HG02571 (cell line): Measurements from ENCODE around the gene KRTAP10-7.
"Not testable (repeated sequence)": the region's sequence is repeated elsewhere in the genome, so short reads cannot be mapped to it uniquely, and the experiment has no call there.

Experiments
- ATAC-seq: cut with Tn5 transposase; IDR thresholded peaks from one replicate; pipeline ENCODE4 v1.9.1; 2021; ENCODE audit warnings: mild to moderate bottlenecking, moderate library complexity; ENCODE audit not compliant: unreplicated experiment

The KRTAP10-7 gene, protein sequence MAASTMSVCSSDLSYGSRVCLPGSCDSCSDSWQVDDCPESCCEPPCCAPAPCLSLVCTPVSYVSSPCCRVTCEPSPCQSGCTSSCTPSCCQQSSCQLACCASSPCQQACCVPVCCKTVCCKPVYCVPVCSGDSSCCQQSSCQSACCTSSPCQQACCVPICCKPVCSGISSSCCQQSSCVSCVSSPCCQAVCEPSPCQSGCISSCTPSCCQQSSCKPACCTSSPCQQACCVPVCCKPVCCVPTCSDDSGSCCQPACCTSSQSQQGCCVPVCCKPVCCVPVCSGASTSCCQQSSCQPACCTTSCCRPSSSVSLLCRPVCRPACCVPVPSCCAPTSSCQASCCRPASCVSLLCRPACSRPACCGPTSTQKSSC

DNA sequence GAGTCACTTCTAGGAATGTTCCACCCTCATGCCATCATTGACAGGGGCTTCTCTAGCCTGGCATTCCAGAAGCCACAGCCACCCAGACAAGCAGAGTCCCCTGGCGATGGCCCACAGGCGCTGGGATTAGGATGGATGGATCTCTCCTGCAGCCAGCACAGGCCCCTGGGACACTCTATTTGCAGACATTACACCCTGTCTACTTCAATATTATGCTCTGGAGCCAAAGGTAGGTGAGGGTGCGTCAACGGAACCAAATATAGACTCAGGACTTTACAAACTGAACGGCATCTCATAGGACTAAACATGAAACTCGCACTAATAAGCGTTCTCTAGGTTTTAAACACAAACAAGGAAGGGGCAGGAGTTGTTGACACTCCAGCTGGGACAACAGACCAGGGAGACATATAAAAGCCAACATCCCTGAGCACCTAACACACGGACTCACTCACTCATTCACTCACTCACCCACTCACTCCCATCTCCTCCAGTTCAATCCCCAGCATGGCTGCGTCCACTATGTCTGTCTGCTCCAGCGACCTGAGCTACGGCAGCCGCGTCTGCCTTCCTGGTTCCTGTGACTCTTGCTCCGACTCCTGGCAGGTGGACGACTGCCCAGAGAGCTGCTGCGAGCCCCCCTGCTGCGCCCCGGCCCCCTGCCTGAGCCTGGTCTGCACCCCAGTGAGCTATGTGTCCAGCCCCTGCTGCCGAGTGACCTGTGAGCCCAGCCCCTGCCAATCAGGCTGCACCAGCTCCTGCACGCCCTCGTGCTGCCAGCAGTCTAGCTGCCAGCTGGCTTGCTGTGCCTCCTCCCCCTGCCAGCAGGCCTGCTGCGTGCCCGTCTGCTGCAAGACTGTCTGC is at the start of gene KRTAP10-7:
KRTAP10-7 (plus strand) TSS at position 480 of the 861 bp plus-strand sequence; CDS start at position 505, 25 bp downstream.
- not testable (repeated sequence) for ATAC-seq

DNA sequence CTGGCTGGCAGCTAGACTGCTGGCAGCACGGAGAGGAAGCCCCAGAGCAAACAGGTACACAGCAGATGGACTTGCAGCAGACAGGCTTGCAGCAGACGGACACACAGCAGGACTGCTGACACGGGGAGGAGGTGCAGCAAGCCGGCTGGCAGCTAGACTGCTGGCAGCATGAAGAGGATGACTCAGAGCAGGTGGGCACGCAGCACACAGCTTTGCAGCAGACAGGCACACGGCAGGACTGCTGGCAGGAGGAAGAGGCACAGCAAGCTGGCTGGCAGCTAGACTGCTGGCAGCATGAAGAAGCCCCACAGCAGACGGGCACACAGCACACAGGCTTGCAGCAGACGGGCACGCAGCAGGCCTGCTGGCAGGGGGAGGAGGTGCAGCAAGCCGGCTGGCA is 49.6 kb upstream of the KRTAP10-7 start:
- ATAC-seq = no peak

DNA sequence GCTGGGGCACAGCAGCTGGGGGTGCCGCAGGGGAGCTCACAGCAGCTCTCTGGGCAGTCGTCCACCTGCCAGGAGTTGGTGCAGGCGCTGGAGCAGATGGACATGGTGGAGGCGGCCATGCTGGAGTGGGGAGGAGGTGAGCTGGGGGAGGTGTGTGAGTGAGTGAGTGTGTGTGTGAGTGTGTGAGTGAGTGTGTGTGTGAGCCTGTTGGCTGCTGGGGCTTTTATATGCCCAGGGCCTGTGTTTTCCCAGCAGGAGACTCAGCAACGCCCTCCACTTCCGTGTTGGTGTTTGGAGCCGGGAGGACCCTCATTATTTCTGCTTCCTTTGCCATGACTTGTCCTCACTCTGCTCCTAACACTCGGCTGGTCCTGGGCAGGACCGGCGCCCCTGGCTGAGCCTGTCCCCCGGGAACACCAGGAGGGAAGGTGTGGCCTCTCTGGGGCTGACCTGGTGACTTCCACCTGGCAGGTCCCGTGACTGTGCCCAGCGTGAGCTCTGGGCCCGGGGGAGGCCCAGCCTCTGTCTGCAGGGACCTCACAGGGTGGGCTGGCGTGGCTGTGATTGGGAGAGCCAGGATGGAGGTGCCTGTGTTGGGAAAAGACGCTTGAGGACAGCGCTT is 48.9 kb upstream of the KRTAP10-7 start, which contains the start of gene KRTAP10-2:
KRTAP10-2 (minus strand) TSS at position 166 of the 622 bp plus-strand sequence; CDS start at position 119, 47 bp downstream.
- no peak for ATAC-seq

DNA sequence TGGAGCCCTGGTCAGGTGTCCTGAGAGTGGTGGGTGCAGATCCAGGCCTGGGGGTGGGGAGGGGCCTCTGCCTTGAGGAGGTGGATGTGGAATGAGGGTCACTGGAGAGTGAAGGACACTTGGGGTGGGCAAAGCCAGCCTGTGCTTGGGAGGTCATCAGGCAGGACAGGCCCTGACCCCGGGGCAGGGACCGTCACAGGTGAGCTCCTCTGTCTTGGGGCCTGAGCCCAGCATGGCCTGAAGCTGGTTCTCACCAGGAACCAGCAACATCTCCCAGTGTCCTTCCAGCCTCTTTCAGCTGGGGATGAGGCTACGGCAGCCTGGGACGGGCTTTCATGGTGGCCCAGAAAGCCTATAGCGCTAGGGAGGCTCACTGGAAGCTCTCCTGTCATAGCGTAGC is 48.3 kb upstream of the KRTAP10-7 start:
- no peak for ATAC-seq

DNA sequence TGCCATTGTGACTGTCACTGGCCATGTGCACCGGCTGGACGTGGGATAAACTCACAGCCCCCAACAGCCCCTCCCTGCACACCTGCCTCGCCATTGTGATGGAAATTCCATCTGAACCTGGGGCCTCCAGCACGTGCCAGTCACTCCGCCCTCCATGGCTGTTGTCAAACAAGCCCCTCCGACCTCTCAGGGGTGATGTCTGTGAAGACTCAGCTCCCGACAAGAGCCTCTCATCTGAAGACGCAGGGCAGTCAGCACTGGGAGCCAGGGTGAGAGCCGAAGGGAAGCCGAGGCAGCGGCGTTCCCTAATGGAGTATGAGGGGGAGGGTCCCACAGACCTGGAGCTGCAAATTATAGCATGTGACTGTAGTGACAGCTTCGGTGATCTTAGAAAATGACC is 47.7 kb upstream of the KRTAP10-7 start:
- no peak for ATAC-seq

DNA sequence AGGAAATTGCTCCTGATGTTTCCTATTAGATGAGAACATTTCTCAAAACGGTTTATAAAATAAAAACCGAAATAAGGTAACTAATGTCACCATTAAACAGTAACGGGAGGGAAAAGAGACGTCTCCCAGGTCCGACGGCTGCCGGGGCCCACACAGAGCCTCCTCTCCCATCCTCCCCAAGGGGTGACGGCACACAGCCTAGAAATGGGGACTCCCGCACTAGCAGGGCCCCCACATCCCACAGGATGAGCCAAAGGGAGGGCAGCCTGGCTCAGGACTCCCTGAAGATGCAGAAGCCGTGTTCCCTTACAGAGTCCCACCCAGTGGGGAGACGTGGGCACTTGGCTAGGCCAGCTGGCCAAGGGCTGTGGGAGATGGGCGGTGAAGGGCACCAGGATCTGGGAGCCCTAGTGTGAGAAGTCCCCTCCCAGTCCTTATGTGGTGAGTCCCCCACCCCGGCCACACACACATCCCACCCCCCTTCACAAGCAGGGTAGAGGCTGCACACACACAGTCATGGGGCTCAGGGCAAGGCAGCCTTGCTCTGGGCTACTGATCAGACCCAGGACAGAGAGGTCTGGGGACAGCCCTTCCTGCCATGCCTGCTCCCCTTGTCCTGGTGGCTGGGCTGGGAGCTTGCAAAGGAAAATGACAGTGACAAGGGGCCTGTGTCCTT is 45.1 kb upstream of the KRTAP10-7 start:
- ATAC-seq = no peak

DNA sequence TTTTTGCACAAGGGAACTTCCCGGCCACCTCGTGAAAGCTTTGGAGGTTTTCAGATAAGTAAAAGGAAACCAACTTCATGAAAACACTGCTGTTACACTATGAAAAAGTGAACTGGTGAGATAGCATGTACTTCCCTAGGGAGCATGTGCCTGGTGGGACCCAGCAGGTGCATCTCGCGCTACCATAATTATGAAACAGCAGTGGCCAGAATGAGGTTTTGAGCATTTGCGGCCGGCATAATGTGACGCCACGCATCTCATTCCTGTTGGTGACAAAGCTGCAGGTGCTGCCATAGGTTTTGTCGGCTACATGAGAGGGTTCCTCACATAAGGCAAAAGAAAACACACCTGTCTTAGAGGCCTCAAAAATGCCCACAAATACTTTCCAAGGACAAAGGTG is 43.5 kb upstream of the KRTAP10-7 start:
- ATAC-seq = no peak

DNA sequence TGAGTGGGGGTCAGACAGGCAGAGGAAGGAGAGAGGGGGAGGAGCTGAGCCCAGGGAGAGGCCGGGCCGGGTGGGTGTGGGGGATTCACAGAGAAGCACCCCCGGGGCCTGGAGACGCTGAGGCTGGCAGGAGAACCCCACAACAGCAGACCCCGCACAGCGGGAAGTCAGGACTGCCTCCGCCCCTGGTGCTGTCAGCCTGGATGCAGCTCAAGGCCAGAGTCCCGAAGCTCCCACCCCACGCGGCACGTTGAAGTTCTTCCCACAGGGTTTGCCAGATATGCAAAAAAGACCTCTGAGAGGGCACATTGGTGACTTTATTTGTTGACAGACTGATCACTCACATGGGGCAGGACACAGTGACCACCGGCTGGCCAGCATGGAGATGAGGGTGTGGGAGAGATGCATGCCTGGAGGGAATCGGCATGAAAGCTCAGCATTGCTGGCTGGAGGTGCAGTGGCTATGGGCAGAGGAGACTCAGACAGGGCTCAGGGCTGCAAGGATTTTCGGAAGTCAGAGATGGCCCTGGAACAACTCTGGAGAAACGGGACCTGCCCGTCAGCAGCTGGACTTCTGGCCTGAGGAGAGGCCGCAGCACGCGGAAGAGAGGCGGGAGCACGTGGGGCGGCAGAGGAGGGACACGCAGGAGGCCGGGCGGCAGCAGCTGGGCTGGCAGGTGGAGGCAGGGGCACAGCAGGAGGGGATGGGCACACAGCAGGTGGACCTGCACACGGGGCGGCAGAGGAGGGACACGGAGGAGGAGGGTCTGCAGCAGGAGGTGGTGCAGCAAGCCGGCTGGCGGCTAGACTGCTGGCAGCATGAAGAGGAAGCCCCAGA is 42.7 kb upstream of the KRTAP10-7 start:
- no peak for ATAC-seq

DNA sequence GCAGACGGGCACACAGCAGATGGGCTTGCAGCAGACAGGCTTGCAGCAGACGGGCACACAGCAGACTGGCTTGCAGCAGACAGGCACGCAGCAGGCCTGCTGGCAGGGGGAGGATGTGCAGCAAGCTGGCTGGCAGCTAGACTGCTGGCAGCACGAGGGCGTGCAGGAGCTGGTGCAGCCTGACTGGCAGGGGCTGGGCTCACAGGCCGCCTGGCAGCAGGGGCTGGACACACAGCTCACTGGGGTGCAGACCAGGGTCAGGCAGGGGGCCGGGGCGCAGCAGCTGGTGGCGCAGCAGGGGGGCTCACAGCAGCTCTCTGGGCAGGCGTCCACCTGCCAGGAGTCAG is 42.1 kb upstream of the KRTAP10-7 start:
- not testable (repeated sequence) for ATAC-seq

DNA sequence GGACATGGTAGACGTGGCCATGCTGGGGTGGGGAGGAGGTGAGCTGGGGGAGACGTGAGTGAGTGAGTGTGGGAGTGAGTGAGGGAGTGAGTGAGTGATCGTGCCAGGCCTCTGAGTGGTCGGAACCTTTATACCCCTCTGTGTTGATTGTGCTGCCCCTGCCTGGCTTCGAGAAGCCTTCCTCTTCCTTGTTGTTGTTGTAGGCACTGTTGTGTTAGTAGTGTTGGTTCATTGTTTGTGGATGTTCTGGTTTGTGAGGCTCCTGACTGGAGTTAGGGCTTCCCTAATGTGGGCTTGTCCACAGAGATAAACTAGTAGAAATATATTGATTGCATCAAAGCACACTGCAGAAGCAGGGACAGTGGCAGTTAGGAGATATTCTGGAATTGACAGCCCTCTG is 41.7 kb upstream of the KRTAP10-7 start, which contains the start of gene KRTAP10-3:
KRTAP10-3 (minus strand) TSS at position 101 of the 400 bp plus-strand sequence; CDS start at position 21, 80 bp downstream.
- no peak for ATAC-seq

DNA sequence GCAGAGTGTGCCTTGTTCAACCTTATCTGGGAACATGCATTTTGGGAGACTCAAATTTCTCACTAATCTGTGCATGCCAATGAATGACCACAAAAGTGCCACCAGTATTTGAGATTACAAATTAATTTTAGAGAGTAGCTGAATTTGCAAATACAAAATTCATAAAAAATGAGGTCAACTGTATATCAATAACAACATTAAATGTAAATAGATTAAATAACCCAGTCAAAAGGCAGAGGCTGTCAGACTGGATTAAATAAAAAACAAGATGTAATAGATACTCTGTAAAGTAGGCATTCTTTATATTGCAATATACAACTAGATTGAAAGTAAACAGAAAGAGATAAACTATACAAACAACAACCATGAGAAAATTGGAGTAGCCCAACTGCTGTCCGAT is 36.3 kb upstream of the KRTAP10-7 start:
- no peak for ATAC-seq

DNA sequence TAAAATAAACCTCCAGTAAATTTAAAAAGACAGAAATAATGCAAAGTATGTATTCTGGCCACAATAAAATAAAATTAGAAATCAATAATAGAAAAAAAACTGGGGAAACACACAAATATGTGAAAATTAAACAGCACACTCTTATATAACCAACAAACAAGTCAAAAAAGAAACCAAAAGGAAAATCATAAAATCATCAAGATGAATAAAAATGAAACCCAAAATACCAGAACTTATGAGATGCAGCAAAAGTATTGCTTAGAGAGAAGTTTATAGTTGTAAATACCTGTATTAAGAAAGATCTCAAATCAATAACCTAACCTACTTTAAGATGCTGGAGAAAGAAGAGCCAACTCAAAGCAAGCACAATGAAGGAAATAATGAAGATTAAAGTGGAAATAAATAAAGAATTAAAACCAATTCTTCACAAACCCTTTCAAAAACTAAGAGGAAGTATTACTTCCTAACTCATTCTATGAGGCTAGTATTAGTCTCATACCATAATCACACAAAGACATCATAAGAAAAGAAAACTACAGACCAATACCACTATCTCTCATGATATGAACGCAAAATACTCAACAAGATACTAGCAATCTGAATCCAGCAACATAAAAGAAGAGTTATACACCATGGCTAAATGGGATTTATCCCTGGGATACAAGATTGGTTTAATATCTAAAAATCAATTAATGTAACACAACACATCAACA is 35.4 kb upstream of the KRTAP10-7 start:
- no peak for ATAC-seq

DNA sequence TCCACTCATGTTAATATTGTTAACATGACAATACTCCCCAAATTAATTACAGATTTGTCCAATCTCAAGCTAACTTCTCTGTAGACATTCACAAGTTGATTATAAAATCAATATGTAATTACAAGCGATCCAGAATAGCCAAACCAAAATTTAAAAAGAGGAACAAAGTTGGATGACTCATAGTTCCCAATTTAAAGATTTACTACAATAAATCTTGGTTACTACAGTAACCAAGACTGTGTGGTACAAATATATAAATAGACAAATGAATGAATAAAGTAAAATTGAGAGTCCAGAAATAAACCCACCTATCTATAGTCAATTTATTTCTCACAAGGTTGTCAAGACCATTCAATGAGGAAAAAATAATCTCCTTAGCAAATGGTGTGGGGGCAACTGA is 34.0 kb upstream of the KRTAP10-7 start:
- no peak for ATAC-seq

DNA sequence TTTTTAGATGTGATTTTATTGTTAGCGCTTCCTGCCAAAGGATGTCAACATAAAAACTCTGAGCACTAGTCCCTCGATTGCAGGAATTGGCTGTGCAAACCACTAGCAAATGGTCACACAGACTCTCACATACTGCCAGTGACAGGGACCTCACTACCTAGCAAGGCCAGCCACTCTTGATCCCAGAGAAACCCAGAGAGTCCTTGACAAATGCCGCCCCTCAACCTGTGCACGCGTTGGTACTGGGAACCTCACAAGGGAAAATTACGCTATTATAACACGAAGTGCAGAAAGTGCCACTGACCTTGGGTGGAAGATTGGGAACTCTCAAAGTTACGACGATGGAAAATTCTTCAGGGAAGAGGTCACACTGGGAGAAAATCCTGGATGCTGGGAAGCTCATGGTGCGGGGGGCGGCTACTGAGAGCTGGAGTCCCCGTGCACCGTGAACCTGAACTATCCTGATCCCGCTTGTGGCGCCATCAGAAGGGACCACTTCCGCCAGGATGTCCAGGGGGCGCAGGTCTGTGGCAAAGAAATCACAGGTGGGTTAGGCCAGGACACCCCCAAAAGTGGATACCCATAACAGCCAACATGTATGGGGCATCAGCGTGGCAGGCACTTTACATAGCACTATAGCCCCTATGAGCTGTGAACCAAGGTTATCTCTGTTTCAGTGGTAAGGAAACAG is 32.8 kb upstream of the KRTAP10-7 start:
- ATAC-seq = no peak

DNA sequence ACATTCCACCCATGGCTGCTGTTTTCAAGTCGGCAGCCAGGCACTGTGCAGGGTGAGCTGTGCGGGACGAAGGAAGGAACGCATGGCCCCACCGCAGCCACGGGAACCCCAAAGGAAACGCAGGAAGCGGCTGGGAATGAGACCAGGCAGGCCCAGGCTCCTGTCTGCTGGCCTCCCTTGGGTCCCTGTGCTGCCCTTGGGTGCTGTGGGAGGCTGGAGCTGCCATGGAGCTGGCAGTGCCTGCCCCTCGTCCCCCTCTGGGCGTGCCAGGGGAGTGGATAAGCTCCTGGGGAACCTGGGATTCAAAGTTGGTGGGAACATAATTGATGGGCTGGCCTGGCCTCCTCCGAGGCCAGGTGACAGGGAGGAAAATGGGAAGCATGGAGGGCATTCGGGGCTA is 32.1 kb upstream of the KRTAP10-7 start:
- ATAC-seq = no peak

DNA sequence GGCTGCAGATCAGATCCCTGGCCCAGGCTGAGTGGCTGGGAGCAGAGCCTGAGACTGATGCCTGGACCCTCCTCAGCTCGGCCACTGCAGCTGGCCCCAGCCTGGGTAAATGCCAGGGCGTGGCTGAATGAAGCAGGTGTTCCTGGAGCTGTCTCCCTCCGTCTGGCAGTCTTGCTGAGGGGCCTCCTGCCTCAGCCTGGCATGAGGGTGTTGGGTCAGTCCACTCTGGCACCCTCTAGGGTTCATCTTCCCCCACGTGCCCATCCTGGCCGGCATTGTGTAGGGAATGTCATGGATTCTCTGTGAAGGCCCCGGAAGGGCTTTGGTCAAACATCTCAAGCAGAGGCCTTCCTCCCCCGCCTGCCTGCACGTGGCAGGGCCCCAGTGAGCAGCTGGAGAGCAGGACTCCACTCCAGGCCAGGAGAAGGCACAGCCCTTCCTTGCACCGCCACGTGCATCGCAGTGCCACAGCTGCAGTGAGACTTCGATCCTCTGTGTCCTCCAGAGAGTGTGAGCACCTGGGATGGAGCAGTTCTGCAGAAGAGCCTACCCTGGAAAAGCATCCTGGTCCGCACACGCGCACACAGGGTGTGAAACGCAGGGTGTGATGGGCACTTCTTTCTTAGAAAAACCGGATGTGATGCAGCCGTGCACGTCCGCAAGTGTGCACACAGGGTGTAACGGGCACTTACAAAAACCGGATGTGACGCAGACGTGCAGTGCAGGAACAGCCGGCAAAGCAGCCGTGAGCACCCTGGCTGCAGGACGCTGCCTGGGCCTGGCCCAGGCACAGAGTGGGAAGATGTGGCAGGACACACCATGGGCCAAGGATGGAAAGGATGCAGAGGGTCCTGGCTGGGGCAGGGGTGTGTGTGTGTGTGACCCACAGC is 31.5 kb upstream of the KRTAP10-7 start:
- ATAC-seq = no peak

DNA sequence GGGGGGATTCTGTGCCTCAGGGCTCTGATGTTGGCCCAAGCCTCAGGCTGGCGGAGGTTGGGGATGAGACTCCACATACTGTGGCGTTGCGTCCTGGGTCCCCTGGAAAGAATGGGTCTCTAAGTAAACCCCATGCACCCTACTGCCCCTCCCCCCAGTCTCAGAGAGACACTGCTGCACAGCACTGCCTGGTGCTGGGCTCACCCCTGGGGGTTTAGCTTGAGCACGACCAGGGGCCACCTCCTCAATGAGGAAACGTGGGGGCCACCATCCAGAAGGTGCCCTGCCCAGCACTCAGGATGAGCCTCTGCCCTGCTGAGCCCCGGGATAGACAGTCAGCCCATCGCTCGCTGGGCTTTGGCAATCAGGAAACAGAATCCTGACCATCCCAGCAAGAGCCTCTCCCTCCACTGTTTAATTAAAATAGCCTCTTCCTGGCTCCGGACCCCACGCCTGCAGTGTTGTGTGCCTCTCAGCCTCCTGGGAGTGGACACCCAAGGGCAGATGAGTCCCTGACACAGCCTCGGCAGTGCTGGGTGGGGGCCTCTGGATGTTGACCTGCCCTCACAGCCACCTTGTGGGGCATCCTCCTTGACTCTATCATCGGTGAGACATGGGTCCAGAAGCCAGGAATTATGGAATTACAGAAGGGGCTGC is 30.4 kb upstream of the KRTAP10-7 start:
- ATAC-seq = no peak
